ENCODE measurements around the gene SCUBE1.
"Not testable (repeated sequence)": the region's sequence is repeated elsewhere in the genome, so short reads cannot be mapped to it uniquely, and the experiment has no call there.

- TF ChIP-seq CTCF, POLR2A (IDR thresholded peaks at IDR 0.05): not testable (repeated sequence)
Observed at GRCh38 chr22:43280523-43280886, 62.7 kb downstream of the SCUBE1 start.
